ENCODE measurements around the gene ALDOB. TPM values are rescaled to one million over a fixed set of nuclear protein-coding genes. Genes with fewer than 3 reads are reported as not detected.

ALDOB gene
- total RNA-seq, 1 experiment from 2014 or later: not detected

GRCh38 chr9:101421653-101422065 lies 13.9 kb downstream of the ALDOB start:
- DNase-seq (ENCODE audit: low spot score): no peak

DNA sequence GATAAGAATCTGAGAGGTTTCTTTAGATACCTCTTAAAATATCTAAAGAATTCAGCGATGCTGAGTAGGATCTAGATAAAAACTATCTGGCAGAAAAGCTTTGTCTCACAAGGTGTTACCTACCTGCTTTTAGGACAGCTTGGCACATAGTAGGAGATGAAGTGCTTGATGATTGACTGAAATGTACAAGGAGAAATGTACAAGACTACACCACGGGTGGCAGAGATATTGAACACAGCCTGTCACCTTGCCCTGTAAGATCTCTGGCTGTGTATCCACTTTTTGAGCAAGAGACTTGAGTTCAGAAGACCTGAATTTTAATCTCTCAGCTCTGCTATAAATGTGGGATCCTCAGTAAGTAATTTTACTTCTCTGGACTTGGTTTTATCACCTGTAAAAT lies 15.7 kb downstream of the ALDOB start:
- DNase-seq (ENCODE audit: low spot score): no peak

DNA sequence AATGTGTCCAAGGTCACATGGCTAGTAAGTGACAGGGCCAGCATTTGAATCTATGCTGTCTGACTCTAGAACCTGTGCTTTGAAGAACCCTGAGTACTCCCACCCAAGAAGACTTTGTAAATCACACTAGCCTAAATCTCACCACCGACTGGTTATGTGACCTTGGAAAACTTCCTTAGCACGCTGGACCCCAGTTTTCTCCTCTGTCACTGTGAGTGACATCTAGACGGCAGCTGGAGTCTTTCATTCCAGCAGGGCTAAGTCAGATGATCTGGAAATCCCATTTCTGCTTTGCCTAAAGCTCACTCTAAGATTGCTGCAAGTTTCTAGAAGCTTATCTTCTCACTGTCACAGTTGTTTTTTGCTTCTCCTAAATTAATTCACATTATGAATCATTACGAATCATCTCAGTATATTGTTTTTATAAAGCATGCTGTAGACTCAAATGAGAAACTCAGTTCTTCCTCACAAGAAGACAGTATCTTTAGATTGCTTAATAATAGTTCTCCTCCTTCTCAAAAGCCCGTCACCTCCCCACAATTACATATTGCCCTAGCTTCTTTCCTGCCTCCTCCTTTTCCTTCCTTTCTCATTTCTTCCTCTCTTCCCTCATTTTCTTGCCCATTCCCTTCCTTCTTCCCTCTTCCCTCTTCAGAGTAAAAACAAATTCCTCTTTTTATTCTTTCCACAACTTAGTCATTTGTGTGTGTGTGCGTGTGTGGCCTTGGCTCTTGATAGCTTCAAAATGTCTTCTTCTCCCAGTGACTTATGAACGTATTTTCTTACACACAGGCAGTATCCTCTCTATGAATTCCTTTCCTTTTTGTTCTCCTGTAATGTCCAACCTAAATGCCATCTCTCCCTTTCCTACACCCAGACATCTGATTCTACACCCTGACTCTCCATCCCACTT lies 16.8 kb downstream of the ALDOB start:
- no peak for DNase-seq (ENCODE audit: low spot score)

DNA sequence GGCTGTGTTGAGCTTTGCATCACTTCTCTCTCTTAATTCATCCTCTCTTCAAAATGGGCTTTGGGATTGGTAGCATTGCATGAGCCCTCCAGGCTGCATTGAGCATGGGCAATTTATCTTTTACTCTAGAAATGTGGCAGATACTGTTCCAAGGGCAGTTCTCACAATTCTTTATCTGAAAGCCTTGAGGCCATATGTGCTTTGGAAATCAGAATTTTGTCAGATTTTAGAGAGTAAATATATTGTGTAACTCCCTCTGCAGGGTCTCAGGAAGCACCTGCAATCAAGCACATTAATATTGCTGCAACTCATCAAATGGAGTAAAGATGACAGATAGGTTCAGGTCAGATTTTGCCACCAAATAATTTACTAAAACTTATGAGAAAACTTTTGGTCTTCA lies 17.6 kb downstream of the ALDOB start:
- no peak for DNase-seq (ENCODE audit: low spot score)

GRCh38 chr9:101417389-101417788 lies 18.2 kb downstream of the ALDOB start:
- DNase-seq (ENCODE audit: low spot score): no peak

- DNase-seq (ENCODE audit: low spot score): no peak
These were observed 20.0 kb downstream of the ALDOB start for GRCh38 chr9:101415578-101415977.

GRCh38 chr9:101414839-101415238 lies 20.7 kb downstream of the ALDOB start:
- no peak for DNase-seq (ENCODE audit: low spot score)

DNA sequence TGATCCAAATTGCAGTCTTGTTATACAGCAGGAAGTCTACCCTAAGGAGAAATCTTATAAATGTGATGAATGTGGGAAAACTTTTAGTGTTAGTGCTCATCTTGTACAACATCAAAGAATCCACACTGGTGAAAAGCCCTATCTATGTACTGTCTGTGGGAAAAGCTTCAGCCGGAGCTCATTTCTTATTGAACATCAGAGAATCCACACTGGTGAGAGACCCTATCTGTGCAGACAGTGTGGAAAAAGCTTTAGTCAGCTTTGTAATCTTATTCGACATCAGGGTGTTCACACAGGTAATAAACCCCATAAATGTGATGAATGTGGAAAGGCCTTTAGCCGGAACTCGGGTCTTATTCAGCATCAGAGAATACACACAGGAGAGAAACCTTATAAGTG lies 26.5 kb downstream of the ALDOB start:
- DNase-seq (ENCODE audit: low spot score): peak; percentile 18

- DNase-seq (ENCODE audit: low spot score): no peak
These were observed 27.0 kb downstream of the ALDOB start for GRCh38 chr9:101408374-101409078.

DNA sequence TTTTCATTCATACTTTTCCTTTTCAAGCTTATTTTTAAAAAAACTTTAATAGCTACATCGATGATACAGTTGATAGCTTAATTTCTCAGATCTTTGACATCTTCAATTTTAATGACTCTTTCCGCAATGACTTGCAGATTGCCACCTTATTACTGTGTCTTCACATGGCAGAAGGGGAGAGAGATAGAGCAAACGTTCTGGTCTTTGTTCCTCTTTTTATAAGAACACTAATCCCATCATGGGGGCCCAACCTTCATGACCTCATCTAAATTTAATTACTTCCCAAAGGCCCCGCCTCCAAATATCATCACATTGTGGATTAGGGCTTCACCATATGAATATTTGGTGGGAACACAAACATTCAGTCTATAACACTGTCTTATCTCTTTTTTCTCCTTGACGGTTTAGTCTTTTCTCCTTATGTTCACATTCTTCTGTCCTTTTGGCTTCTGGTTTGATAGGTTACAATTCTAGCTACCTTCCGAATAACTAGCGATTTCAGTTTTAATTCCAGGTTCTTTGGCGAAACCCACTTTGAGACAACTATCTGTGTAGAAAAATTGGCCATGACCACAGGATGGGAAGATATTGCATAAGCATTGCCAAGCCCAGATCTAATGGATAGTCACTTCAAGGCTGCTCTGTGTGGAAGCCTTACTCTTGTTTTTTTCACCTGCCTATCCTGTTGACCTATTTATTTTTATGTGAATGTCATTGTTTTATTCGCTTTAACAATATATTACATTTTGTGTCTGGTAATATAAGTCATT lies 31.9 kb downstream of the ALDOB start:
- DNase-seq (ENCODE audit: low spot score): no peak

DNA sequence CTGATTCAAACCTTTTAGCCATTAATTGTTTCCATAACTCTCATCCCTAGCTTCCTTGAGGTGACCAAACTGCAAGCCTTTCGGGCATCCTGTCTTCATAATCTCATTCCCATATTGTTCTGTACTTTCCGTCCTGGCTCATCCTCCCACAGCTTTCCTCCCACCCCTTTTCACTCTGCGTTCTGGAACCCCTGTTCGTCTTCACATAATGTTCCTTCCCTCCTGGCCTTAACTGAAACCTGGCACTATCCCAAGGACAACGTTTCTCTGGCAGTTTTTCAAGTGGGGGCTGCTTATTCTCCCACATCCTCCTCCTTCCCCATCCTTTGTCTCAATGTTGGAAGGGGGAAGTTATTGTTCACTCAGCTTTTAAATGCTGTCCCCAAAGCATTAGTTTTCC lies 35.5 kb downstream of the ALDOB start:
- DNase-seq (ENCODE audit: low spot score): no peak

- DNase-seq (ENCODE audit: low spot score): no peak
These were observed 36.0 kb downstream of the ALDOB start for GRCh38 chr9:101399643-101399970.

GRCh38 chr9:101398930-101399642 lies 36.5 kb downstream of the ALDOB start:
- no peak for DNase-seq (ENCODE audit: low spot score)

GRCh38 chr9:101398068-101398929 lies 37.3 kb downstream of the ALDOB start, which contains the start of the genes MRPL50 and ZNF189:
Gene MRPL50 (minus strand): TSS chr9:101398618. CDS start chr9:101398592, 26 bp downstream.
Gene ZNF189 (plus strand): TSS chr9:101398851. CDS start chr9:101399157, 306 bp downstream.
- peak; percentile 99 for DNase-seq (ENCODE audit: low spot score)

DNA sequence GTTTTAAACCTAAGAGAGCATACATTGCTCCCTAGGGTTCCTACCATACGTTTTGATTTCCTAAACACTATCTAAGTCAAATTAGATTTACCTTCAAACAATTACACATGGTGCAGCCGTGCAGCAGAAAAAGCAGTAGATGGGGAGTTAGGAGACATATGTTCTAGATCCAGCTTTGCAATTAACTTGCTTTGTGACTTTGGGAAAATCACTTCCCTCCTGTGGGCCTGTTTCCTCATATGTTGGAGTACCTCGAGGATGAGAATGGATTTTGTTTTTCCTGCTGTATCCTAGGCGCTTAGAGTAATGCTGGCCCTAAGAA lies 37.9 kb downstream of the ALDOB start:
- DNase-seq (ENCODE audit: low spot score): no peak

- DNase-seq (ENCODE audit: low spot score): no peak
These were observed 40.9 kb downstream of the ALDOB start for GRCh38 chr9:101394687-101395086.

DNA sequence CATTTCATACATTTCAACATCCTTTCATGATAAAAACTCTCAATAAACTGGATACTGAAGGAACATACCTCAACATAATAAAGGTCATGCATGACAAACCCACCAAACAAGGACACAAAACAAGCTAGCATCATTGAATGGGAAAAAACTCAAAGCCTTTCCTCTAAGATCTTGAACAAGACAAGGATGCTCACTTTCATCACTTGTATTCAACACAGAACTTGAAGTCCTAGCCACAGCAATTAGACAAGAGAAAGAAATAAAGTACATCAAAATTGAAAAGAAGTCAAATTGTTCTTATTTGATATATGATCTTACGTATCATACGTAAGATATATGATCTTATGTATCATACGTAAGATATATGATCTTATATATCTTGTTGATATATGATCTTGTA lies 42.4 kb downstream of the ALDOB start:
- no peak for DNase-seq (ENCODE audit: low spot score)

DNA sequence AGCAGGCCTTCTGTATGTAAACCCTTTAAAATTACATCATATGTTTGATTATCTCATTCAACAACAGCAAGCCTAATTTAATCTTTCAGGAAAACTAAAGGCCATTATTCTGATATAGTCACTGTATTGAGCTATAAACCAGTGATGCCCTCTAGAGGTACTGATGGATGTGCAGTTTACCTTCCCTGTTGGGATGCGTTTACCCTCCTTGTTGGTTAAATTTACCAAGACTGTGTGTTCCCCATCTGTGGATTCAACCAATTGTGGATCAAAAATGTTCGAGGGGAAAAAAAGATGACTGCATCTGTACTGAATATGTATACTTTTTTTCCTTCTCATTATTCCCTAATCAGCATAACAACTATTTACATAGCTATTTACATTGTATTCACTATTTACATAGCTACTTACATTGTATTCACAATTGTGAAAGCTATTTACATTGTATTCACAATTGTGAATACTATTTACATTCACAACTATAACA lies 47.0 kb downstream of the ALDOB start:
- DNase-seq (ENCODE audit: low spot score): no peak

GRCh38 chr9:101387871-101388506 lies 47.6 kb downstream of the ALDOB start:
- DNase-seq (ENCODE audit: low spot score): peak; percentile 35
